ENCODE results near the gene MYPN. TPM values are rescaled to one million over a fixed set of nuclear protein-coding genes. Genes with fewer than 3 reads are reported as not detected.
A peak's percentile ranks its signal among the peaks of the same experiment; 100 is the strongest.

Gene MYPN
- total RNA-seq, 1 experiment from 2014 or later, result not detected

DNA sequence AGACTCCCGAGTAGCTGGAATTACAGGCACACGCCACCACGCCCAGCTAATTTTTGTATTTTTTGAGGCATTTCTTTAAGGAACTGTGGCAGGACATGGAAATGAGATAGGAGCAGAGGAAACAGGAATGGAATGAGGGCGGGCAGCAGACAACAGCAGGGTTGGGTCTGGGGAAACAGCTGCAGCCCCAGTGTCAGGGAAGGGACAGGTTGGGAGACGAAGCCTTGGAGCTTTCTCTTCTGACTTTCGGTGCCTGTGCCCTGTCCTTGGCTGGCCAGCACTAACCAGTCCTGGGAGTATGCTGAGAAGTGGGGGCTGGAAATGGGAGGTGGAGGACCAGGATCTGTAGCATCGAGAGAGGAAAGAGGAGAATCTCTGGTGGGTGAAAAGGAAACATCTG lies 75.3 kb downstream of the MYPN start:
- no CpG with 5 or more reads among the region's 7 CpGs for WGBS (ENCODE audit: extremely low coverage, insufficient read length, low lambda C conversion rate)
- no peak overlapping the region for H2BK120ac ChIP-seq (ENCODE audit: low read depth, low read length, poor library complexity, severe bottlenecking)
- H3K27ac Mint-ChIP-seq, result peak overlapping the region in 2 of 3 experiments; percentile 55 to 85; a peak in 3 of 7 replicates

More for the DNA sequence above, 75.3 kb downstream of the MYPN start:
- no peaks in the 10 kb centered on the region for H3K4me1 ChIP-seq (ENCODE audit: insufficient read depth, low read length)
- H3K18ac ChIP-seq (ENCODE audit: insufficient read length, low read depth, low read length), result no peak overlapping the region
- no peaks in the 10 kb centered on the region for H3K27me3 Mint-ChIP-seq (ENCODE audit: low read depth)
- no peak overlapping the region for H2AK5ac ChIP-seq (ENCODE audit: insufficient read length, low read length)
- H4K8ac ChIP-seq (replicated peaks; ENCODE audit: insufficient read length, low read depth, low read length), result no peak overlapping the region
- no peaks in the 10 kb centered on the region for H3K79me2 ChIP-seq (ENCODE audit: insufficient read depth, low read length)
- no peak overlapping the region for H3K4me3 Mint-ChIP-seq
- H2BK12ac ChIP-seq (ENCODE audit: insufficient read length, low read depth, low read length), result no peak overlapping the region
- H3K9ac ChIP-seq (ENCODE audit: extremely low read depth, insufficient read length, low read length), result no peak overlapping the region
- H2AFZ ChIP-seq (ENCODE audit: low read length), result no peak overlapping the region
- peak; percentile 38 for DNase-seq
- no peak overlapping the region for H2BK5ac ChIP-seq (ENCODE audit: insufficient read length, low read length)
- no peaks in the 10 kb centered on the region for H3K9me3 Mint-ChIP-seq
- no peak overlapping the region for H2BK20ac ChIP-seq (ENCODE audit: low read depth, low read length, poor library complexity, severe bottlenecking)
- no peak overlapping the region for H3K23ac ChIP-seq (ENCODE audit: insufficient read length, low read depth, low read length)
- no peak overlapping the region for H3K56ac ChIP-seq (ENCODE audit: insufficient read length, low read depth, low read length)
- no peak overlapping the region for H4K91ac ChIP-seq (ENCODE audit: insufficient read length, low read depth, low read length)
- H3K27ac ChIP-seq (ENCODE audit: insufficient read length, low read depth, low read length), result no peak overlapping the region
- H3K4me1 Mint-ChIP-seq, result peaks cover 5% of the 10 kb centered on the region in 2 experiments; a peak in 3 of 4 replicates
- H4K5ac ChIP-seq (ENCODE audit: insufficient read length, low read depth, low read length), result no peak overlapping the region
- H3K4ac ChIP-seq (ENCODE audit: low read depth, low read length), result no peak overlapping the region
- H2BK15ac ChIP-seq (ENCODE audit: low read depth, low read length), result no peak overlapping the region
- H4K20me1 ChIP-seq (ENCODE audit: control insufficient read depth, insufficient read depth, insufficient read length), result no peaks in the 10 kb centered on the region
- no peaks in the 10 kb centered on the region for H3K27me3 ChIP-seq (ENCODE audit: insufficient read depth, low read length)
- no peak overlapping the region for H3T11ph ChIP-seq (ENCODE audit: low read length)
- H3K4me2 ChIP-seq (ENCODE audit: insufficient read depth, insufficient read length, low read length), result no peak overlapping the region
- no peaks in the 10 kb centered on the region for H3K79me1 ChIP-seq (ENCODE audit: insufficient read depth, low read depth, low read length, poor library complexity, severe bottlenecking)
- no peaks in the 10 kb centered on the region for H3K36me3 Mint-ChIP-seq (ENCODE audit: insufficient read depth in 1 of 3, low read depth in 3 of 3)
- no peaks in the 10 kb centered on the region for H3K9me3 ChIP-seq (ENCODE audit: control insufficient read depth, low read depth, low read length)
- H3K23me2 ChIP-seq (ENCODE audit: insufficient read length, low read depth, low read length, poor library complexity, severe bottlenecking), result no peaks in the 10 kb centered on the region
- no peak overlapping the region for H3K14ac ChIP-seq (ENCODE audit: insufficient read depth, low read length)
- TF ChIP-seq, protein P1, sequence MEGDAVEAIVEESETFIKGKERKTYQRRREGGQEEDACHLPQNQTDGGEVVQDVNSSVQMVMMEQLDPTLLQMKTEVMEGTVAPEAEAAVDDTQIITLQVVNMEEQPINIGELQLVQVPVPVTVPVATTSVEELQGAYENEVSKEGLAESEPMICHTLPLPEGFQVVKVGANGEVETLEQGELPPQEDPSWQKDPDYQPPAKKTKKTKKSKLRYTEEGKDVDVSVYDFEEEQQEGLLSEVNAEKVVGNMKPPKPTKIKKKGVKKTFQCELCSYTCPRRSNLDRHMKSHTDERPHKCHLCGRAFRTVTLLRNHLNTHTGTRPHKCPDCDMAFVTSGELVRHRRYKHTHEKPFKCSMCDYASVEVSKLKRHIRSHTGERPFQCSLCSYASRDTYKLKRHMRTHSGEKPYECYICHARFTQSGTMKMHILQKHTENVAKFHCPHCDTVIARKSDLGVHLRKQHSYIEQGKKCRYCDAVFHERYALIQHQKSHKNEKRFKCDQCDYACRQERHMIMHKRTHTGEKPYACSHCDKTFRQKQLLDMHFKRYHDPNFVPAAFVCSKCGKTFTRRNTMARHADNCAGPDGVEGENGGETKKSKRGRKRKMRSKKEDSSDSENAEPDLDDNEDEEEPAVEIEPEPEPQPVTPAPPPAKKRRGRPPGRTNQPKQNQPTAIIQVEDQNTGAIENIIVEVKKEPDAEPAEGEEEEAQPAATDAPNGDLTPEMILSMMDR (conservative IDR thresholded peaks at IDR 0.05), result no peak

All from H9 (cell line).